Brain pericyte (primary cell): Measurements from ENCODE around the gene GAGE12J.
"Not testable (repeated sequence)": the region's sequence is repeated elsewhere in the genome, so short reads cannot be mapped to it uniquely, and the experiment has no call there.

Experiments used
- DNase-seq: peaks from one replicate; pipeline ENCODE4 v3.0.0-alpha.2; 2012; ENCODE audit warnings: low read depth, low spot score

The GAGE12J gene

DNA sequence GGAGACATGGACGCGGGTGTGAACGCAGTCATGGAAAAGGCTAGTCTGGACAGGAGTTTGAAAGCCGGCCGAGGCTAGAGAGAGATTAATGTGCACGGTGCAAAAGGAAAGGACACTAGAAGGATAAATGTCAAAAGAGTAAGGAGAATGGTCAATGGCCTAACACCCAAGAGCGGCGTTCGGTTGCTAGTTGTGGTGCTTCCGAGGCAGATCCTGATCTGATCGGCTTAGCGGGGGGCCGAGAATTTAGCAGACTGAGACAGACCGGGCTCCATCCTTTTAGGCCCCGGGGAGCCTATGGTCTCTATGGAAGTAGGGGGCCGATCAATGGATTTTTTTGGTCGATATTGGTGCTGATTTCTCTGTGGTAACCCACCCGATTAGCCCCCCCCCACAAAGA is 11.5 kb upstream of the GAGE12J start:
- no peak for DNase-seq

DNA sequence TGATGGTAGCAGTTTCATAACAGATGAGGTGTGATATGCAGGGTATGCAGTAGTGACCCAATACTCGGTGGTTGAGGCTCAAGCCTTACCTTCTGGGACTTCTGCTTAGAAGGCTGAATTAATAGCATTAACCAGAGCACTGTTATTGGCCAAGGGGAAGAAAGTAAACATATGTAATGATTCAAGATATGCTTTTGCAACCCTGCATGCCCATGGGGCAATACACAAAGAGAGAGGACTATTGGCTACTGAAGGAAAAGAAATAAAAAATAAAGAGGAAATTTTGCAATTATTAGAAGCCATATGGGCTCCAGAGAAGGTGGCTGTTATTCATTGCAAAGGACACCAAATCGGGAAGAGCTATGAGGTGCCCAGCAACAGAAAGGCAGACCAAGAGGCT is 9.7 kb upstream of the GAGE12J start:
- DNase-seq = no peak

DNA sequence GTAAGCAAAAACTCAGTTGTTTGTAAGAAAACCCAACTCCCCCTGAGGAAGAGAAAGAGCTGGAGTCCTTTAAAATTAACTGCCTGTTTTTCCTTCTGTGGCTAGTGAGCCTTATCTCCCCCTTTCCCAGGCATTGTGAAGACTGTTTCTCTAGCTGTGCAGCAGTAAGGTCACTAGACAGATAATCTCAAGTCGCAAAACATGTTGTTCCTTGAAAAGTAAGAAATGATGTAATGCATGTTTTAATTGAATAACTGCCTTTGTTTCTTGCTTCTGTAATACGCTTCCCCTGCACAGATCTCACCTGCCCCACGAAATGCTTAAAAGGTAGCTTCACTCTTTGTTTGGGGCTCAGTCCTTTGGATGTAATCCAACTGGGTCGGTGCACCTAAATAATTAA is 5.8 kb upstream of the GAGE12J start:
- no peak for DNase-seq

DNA sequence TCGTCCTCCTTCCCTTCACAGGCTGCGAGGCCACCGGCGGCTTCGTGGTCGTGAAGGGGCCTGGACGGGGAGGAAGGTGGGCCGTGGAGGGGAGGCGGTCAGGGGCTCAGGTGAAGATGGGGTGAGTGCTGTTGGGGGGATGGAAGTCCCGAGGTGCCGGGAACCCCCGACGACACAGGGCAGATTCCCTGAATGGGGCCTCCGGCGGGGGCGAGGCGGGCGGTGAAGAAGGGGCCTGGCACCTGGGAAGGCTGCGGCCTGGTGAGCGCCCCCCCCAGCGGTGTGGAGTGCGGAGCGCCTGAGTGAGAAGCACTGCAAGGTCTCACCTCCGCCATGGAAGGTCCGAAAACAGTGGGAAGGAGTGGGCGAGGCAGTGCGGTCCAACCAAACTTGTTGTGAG is 429 bp downstream of the GAGE12J start:
- DNase-seq = not testable (repeated sequence)

DNA sequence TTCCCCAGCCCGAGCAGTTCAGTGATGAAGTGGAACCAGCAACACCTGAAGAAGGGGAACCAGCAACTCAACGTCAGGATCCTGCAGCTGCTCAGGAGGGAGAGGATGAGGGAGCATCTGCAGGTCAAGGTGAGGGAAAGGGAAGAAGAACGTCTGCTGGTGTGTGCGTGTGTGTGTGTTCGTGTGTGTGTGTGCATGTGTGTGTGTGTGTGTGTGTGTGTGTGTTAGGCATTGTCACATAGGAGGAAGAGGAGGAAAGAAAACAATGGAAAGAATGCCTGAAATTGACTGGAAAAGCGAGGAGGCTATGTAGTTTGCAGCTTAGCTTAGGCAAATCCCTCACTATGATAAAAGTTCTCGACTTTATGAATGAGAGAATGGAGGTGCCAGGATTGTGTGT is 1.9 kb downstream of the GAGE12J start:
- not testable (repeated sequence) for DNase-seq

DNA sequence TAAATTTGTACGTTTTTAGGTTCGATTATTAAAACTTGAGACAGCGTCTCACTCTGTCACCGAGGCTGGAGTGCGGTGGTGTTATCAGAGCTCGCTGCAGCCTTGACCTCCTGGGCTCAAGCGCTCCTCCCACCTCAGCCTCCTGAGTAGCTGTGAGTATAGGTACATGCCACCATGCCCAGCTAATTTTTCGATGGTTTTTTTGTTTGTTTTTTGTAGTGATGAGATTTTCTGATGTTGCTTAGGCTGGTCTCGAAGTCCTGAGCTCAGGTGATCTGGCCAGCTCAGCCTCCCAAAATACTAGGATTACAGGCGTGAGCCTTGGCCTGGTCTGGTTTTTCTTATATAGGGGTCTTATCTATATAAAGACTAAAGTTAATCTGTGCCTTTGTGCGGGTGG is 8.6 kb downstream of the GAGE12J start:
- DNase-seq = not testable (repeated sequence)

DNA sequence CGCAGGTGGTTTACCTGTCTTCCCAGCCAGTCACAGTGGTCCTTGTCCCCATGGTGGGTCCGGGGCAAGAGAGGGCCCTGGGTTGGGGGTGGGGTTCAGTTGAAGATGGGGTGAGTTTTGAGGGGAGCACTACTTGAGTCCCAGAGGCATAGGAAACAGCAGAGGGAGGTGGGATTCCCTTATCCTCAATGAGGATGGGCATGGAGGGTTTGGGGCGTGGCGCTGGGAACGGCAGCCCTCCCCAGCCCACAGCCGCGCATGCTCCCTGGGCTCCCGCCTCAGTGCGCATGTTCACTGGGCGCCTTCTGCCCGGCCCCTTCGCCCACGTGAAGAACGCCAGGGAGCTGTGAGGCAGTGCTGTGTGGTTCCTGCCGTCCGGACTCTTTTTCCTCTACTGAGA is 9.4 kb downstream of the GAGE12J start, which contains the start of gene GAGE13:
Gene GAGE13 (plus strand): TSS at position 301 of the 400 bp plus-strand sequence. CDS start 1,156 bp downstream, outside the sequence.
- not testable (repeated sequence) for DNase-seq

DNA sequence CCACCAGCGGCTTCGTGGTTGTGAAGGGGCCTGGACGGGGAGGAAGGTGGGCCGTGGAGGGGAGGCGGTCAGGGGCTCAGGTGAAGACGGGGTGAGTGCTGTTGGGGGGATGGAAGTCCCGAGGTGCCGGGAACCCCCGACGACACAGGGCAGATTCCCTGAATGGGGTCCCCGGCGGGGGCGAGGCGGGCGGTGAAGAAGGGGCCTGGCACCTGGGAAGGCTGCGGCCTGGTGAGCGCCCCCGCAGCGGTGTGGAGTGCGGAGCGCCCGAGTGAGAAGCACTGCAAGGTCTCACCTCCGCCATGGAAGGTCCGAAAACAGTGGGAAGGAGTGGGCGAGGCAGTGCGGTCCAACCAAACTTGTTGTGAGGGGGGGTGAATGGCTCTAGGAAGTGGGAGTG is 10.0 kb downstream of the GAGE12J start:
- DNase-seq = not testable (repeated sequence)

DNA sequence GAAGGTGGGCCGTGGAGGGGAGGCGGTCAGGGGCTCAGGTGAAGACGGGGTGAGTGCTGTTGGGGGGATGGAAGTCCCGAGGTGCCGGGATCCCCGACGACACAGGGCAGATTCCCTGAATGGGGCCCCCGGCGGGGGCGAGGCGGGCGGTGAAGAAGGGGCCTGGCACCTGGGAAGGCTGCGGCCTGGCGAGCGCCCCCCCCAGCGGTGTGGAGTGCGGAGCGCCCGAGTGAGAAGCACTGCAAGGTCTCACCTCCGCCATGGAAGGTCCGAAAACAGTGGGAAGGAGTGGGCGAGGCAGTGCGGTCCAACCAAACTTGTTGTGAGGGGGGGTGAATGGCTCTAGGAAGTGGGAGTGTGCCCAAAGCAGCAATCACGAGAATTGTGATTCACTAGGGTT is 19.6 kb downstream of the GAGE12J start:
- DNase-seq = not testable (repeated sequence)

DNA sequence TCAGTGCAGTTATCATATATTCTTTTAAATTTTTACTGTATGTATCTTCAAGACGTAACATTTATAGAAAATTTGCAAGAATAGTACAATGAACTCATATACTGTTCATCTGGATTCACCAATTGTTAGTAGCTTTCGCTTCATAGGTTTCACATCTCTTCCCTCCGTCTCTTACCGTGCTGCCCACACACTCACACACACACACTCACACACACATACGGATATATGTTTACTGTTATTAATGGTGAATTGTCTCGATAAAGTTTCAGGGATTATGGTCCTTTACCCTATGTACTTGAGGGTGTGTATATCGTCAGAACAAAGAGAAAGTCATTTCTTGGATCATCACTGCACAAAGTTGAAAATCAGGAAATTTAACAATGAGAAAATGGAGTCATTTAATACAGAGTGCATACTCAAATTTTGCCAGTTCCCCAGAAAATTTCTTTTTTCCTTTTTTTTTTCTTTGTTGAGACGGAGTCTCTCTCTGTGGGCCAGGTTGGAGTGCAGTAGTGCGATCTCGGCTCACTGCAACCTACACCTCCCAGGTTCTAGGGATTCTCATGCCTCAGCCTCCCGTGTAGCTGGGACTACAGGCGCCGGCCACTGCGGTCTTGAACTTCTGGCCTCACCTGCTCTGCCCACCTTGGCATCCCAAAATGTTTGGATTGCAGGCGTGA is 22.8 kb downstream of the GAGE12J start:
- DNase-seq = not testable (repeated sequence)

DNA sequence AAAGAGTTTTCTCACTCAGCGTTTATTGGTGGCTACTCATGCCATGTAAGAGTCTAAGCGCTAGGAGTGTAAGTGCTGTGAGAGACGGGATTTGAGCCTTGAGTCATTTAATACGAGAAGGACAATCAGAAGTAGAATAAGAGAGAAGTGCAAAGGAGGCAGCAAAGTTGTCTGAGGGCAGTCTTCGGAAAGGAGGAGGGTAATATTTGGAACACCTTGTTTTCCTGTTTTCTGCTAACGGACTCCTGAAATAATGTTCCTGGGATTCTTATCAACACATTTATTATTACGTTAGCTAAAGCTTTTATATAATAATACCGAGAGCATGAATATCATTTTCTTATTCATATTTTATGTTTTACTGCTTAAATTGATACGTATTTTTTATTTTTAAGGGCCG is 23.6 kb downstream of the GAGE12J start:
- not testable (repeated sequence) for DNase-seq

DNA sequence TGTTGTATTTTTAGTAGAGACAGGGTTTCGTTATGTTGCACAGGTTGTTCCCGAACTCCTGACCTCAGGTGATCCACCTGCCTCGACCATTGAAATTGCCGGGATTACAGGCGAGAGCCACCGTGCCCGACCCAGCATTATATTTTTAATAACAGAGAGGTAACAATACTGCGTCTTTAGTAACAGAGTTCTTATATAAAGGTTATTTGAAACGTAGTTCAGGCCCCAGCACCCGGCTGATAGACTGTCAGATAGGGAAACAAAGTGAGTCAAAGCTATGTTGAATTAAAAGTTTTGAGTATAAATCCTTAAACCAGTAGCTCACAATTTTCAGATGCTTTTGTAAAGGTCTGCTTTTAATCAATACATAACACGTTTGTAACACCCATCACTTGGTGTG is 24.3 kb downstream of the GAGE12J start:
- DNase-seq = not testable (repeated sequence)
